NCI-H146 treated with DMSO at 0.1 percent for 48 hours (cell line): Measurements from ENCODE around the gene CTTN.

Experiments used
- DNase-seq: peaks from one replicate; lab custom pipeline; 2025; ENCODE audit not compliant: unreplicated experiment; lab: John Stamatoyannopoulos, UW

Gene CTTN

DNA sequence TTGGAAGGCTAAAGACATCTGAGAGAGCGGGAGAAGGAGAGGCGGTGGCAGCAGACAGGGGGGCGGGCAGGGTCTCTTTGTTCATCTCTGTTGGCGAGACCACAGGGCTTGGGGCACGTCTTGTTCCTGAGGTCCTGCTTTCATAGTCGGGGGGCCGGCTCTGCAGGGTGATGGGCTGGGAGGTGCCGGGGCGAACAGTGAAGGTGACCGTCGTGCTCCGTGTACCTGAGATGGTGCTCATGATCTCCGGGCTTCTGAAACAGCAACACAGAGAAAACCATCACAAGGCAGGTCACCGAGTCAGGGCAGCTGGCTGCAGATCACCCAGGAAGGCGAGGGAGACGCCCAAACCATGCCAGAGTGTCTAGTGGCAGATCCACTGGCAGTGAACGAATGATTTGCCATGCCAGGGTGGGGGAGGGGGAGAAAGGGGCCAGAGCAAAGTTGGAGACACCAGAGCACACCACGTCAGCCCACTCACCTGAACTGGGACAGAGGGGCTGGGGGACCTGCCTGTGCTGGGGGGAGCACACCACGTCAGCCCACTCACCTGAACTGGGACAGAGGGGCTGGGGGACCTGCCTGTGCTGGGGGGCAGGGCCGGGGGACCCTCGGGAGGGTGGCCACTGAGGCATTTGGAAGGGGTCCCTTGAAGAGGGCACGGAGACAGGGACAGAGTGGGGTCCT, 75.0 kb downstream of the CTTN start:
- no peak for DNase-seq

DNA sequence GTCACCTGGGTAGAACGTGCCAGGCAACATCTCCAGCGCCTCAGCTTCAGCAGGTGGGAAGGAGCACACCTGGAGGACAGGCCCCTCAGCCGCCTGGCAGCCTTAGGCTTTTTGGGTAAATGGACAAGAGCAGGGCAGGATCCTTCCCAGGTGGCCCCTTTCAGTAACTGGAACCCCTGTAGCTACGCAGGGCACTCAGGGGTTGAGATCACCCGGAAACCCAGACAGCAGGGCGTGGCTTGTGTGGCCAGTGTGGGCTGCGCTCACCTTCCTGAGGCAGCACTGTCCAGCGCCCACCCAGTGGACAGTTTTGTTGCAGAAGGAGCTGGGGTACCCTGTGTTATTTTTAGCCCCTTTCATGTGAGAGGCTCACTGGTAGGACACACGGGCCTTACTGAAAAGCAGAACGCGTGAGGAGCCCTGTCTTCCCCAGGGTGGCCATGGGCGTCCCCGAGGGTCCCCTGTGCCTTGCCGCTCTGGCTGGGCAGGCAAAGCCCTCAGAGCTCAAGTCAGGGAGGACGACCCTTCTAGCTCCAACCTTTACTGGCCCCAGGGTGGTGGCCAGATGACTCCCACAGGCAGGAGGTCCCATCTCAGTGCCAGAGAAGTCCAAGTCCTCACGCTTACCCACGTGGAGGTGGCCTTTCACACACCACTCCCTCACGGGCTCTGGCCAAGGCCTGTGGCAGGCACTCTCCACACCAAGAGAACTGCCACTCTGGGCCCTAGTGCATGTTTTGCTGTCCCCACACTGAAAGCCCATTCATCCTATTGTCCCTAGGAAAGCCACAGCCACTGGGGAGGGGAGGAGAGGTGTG, 75.8 kb downstream of the CTTN start:
- no peak for DNase-seq

DNA sequence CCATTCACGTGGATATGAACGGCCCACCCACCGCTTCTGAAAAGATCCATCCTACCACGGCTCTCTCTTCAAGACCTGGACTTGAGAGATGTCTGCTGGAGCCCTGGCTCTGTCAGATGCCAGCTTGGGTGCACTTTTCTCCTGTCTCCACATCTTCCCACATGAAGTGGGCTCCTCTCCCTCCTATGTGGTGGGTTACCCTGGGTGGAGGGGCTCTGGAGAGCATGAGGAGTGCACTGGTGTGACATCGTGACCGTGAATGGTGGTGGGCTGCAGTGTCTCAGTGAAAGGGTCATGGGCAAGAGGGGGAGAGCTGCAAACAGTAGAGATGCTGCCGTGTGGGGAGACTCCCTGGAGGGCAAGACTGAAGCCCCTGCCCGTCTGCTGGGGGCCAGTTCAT, 76.4 kb downstream of the CTTN start:
- DNase-seq, result no peak

DNA sequence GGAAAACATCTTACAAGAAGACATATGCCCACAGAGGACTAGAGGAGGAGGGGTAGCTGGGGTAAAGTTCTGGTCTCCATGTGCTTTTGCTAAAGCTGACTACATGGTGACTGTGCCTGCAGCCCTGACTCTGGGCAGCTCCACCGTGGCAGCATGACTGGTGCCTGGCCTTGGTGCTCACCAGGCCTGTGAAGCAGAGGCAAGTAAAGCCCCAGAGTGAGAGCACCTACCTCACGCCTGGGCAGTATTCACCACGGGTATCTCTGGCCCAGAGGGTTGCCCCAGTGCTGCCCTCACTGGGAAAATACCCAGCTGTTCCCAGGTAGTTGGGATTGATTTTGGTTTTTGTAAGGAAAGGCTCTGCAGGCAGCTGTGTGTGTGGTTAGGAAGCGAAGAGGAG, 78.3 kb downstream of the CTTN start:
- no peak for DNase-seq

DNA sequence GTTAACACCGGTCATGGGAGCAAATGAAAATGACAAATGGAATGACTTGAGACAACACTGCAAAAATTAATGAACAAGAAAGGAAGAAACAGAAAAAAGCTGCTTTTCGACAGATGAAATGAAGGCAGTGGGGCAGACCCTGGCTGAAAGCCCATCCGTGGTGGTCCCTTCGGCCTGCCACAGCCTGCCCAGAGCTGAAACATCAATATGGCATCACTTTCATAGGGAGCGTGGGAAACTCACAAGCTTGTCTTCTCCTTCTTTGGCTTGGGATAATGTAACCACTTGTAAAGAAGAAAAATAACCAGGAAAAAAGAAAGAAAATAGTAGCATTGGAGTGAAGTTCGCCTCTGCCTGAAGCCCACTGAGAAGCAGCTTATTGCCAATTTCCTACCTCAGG, 78.8 kb downstream of the CTTN start:
- no peak for DNase-seq

DNA sequence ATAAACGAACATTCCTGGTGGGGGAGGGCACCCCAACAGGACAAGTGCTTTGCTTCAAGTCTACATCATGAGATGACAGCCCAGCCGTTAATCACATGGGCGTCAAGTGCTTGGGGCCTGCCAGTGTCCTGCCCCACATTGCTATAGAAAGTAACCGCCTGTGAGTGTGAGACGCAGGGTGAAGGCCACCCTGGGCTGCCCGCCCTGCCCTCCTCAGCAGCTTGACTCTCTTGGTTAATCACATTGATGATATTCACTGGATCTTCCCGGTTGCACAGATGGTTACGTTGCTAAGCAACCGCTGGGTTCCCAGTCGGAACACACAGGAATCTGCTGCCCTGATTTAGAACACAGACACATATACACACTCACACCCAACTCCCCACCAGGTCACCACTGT, 79.3 kb downstream of the CTTN start:
- DNase-seq, result peak; percentile 3

DNA sequence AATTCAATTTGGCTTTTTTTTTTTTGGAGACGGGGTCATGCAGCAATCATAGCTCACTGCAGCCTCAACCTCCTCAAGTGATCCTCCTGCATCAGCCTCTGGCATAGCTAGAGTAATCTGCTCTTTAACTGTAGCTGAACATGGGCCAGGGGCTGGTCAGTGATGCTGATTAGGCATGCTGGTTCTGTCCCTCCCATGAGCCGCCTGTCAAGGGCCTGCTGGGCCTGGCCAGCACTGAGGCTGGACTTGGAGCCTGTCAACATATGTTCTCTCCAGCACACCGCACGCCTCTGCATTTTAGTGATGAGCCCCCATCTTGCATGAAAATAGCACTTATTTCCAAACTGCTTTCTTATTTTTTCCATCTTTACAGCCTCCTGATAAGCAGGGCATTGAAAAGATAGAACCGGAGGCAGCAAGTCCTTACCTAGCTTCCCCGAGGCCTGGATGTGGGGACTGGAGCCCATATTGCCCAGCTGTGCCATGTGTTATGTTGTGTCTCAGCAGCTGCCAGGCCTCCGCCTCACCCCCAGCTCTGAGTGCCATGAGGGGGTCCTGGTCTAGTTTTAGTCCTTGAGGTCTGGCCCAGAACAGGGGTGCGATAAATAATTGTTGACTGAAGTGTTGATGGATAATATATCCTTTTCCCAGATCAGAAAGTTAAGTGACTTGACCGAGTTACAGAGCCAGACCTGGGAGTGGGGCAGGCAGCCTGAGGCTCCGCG, 80.0 kb downstream of the CTTN start:
- no peak for DNase-seq

DNA sequence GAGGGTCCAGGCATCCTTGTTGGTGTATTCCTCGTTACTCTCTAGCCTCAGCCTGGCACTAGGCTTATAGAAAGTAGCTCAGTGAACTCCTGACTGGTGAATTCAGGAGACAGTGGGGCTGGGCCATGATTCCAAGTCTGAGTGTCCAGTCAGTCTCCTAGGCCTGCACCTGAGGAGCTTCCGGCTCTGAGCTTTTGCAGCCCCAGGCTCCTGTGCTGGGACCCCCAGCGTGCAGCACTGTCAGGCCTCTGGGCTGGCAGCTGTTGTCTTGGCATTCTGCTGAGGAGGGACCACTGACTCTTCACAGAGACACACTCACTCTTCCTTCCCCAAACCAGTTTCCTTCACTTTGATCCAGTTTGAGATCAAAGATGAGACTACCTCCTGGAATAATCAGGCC, 82.4 kb downstream of the CTTN start:
- no peak for DNase-seq

DNA sequence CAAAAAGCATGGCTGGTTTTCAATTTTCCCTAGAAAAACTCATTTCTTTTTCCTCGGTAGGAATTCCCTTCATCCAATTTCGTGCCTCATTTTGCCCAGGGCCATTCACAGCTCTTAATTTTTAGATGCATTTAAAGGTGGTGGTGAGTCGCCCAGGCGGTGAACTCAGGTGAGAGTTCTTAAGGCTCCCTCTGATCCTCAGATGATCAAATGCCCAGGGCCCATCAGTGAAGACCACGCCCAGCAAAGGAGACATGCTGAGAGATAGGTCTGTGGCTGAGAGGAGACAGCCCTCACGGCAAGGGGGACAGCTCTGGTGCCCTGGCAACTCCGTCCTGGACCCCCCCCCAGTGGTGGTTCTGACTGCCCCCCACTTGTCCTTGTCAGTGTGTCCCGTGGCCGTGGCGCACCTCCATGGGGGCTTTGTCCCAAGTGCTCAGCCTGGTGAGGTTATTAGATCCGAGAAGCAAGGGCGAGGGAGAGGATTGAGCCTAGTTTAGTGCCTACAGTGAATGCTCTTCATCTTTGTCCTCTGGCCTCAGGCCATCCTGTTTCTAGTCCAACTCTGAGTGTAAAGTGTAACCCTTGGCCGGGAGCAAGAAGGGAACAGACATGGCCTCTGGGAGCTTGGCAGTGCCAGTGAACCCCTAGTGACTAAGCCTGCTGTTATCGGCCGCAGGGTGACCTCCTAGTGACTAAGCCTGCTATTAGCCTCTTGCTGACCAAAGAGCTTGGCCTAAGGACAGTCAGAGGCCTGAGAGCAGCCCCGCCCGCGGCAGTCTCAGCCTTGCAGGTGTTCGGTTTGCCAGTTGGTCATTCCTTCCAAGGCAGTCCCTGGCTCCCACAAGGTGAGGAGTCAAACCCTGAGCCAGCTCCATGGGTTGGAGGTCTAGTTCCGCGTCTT, 83.5 kb downstream of the CTTN start:
- DNase-seq, result no peak

DNA sequence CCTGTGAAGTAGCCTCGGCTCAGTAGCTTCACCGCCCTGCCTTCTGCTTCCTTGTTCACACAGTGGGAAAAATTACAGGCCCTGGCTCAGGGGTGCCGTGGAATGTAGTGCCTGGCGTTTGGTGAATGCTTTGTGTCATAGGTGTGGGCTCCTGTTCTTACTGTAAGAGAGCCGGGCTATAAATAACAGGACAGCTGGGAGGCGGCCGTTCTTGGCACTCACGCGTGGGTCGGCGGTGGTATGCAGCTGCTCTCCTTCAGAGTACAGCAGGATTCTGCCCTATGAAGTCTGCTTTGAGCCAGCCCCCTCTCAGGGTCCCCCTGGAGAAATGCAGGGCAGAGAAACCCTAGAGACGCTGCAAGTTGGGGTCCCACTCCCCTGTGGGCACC, 84.2 kb downstream of the CTTN start:
- no peak for DNase-seq

DNA sequence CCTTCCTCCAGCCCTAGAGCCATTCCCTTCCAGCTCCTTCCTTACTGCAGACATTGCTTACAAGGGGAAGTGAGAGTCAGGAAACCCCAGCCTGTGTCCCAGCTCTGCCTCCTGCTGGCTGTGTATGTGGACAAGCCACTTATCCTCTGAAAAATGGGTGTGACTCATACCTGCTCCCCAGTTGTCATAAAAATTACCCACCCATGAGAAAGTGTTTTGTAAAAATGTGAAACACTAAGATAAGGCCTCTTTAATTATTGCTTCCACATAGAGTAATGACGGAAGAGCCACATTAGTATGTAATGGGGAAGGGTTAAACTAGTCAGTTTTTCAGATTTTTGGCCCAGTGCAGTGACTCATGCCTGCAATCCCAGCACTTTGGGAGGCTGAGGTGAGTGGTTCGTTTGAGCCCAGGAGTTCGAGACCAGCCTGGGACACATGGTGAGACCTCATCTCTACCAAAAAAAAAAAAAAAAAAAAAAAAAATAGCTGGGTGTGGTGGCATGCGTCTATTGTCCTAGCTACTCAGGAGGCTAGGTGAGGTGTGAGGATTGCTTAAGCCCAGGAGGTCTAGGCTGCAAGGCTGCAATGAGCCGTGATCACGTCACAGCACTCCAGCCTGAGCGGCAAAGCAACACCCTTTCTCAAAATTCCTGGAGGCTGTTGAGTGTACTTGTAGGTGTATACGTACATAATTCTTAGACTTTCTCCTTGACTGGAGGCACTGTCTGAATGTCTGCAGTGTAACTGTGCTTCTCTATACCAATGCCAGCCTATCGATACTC, 84.9 kb downstream of the CTTN start:
- DNase-seq, result no peak

DNA sequence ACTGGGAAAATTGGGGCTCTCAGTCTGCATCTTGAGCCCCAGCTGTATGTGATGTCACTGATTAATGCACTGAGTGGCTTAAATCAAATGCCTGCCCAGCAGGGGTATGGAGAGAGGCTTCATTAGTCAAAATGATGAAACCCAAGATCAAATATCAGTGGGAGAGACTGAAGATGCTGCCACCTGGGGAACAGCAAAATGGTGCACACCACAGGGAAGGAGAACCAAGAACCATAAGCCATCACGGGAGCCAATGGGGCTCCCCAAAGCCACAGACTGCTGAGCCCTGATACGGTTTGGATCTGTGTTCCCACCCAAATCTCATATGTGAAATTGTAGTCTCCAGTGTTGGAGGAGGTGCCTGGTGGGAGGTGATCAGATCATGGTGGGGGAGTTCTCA, 85.6 kb downstream of the CTTN start:
- DNase-seq, result peak; percentile 51

DNA sequence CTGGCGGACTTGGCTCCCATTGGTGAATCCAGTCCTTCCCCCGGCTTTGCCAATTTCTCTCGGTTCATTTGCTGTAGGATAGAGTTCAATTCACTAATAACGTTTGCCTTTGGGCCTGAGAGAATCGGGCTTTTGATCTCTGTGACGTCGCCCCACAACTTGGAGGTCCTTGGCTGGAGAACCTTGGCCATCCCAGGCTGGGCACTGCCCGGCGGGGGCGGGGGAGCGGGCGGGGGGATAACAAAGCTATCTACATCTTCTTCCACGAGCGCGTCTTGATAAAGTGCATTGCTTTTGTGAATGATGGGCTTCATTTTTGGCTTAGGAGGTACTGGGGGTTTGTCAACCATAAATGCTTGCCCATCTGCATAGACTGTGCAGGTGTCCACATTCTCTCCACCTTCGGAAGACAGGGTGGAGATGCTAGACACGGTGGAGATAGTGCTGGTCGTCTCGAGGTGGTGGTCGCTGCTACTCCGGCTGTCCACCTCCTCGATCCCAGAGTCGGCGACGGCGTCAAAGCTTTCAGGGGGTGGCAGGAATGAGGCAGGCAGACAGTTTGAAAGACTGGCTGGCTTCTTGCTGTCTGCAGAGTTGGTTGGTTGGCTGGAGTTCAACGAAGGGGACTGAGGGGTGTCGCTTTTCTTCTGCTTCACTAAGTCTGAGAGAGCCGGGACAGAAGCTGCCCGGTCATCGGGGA, 87.1 kb downstream of the CTTN start:
- no peak for DNase-seq

DNA sequence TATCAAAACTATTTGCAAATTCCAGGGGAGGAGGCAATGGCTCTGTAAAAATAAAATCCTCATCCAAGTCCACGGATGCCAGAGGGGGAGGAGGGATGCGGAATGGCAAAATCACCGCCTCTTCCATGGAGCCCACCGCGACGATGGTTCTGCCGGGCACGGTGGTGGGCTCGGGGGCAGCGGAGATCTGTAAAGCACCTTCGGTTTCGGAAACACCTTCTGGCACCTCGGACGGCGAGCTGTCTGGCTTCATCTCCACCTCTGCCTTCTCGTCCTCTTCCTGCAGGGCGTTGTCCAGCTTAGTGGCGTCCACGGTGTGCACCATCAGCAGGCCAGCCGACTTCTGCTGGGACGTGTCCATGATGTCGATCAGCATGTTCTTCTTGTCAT, 87.7 kb downstream of the CTTN start:
- DNase-seq, result no peak
